HepG2 (cell line): ENCODE data around the gene SOX12. TPM values are rescaled to one million over a fixed set of nuclear protein-coding genes. Genes with fewer than 3 reads are reported as not detected.

Source experiments
- EP300 ChIP-seq, 3 experiments: sonication (generic) in 1 of 3; formaldehyde crosslinking in 1 of 3; IDR thresholded peaks; 2 replicates each; pipeline versions ENCODE4 v1.5.1 to v1.6.1; 2011 to 2020; ENCODE audit warnings: low read depth in 2 of 3, low read length in 2 of 3, borderline replicate concordance in 1 of 3, improper control_type of control experiment in 1 of 3, mild to moderate bottlenecking in 1 of 3, missing genetic modification reagents in 1 of 3, moderate library complexity in 1 of 3
- FOXA3 ChIP-seq: IDR thresholded peaks from 2 replicates; pipeline ENCODE4 v1.6.1; 2016; ENCODE audit warnings: missing genetic modification reagents, missing compliant biosample characterization
- JARID2 ChIP-seq: sonication (generic); formaldehyde crosslinking; IDR thresholded peaks from 2 replicates; pipeline ENCODE4 v1.8.1; 2023; ENCODE audit warnings: missing genetic modification reagents, inconsistent platforms; ENCODE audit not compliant: insufficient replicate concordance
- MXD4 ChIP-seq: IDR thresholded peaks from 2 replicates; pipeline ENCODE4 v1.6.1; 2016; ENCODE audit warnings: mild to moderate bottlenecking, missing biosample characterization, missing genetic modification reagents
- NFIB ChIP-seq: sonication (generic); formaldehyde crosslinking; IDR thresholded peaks from 2 replicates; pipeline ENCODE4 v1.9.0; 2021; ENCODE audit warnings: missing genetic modification reagents, mild to moderate bottlenecking, borderline replicate concordance
- PHF21A ChIP-seq: sonication (generic); formaldehyde crosslinking; IDR thresholded peaks from 2 replicates; pipeline ENCODE4 v1.5.0; 2020; ENCODE audit warnings: mild to moderate bottlenecking, missing genetic modification reagents
- POGZ ChIP-seq: sonication (generic); formaldehyde crosslinking; IDR thresholded peaks from 2 replicates; pipeline ENCODE4 v1.4.0; 2020; ENCODE audit warnings: mild to moderate bottlenecking, missing genetic modification reagents
- SP4 ChIP-seq: sonication (generic); formaldehyde crosslinking; IDR thresholded peaks from 2 replicates; pipeline ENCODE4 v1.8.1; 2023; ENCODE audit warnings: mild to moderate bottlenecking, missing genetic modification reagents
- SYNCRIP ChIP-seq: fragments of 200-400 bp; formaldehyde crosslinking; IDR thresholded peaks from 2 replicates; pipeline ENCODE4 v1.6.1; 2018; ENCODE audit warnings: mild to moderate bottlenecking, low read depth, low read length; ENCODE audit not compliant: insufficient read depth
- U2AF2 ChIP-seq: fragments of 200-400 bp; formaldehyde crosslinking; IDR thresholded peaks from 2 replicates; pipeline ENCODE4 v1.6.1; 2017; ENCODE audit warnings: low read depth, mild to moderate bottlenecking, low read length
- ZBTB7A ChIP-seq: sonication (generic); formaldehyde crosslinking; IDR thresholded peaks from 2 replicates; pipeline ENCODE4 v1.8.0; 2022; ENCODE audit warnings: mild to moderate bottlenecking, missing genetic modification reagents
- ZNF605 ChIP-seq: sonication (generic); formaldehyde crosslinking; IDR thresholded peaks from 2 replicates; pipeline ENCODE4 v1.8.0; 2022; ENCODE audit warnings: mild to moderate bottlenecking, missing genetic modification reagents
- ZNF776 ChIP-seq: sonication (generic); formaldehyde crosslinking; IDR thresholded peaks from 2 replicates; pipeline ENCODE4 v1.4.0; 2020; ENCODE audit warnings: mild to moderate bottlenecking, missing genetic modification reagents
- ZZZ3 ChIP-seq: sonication (generic); formaldehyde crosslinking; IDR thresholded peaks from 2 replicates; pipeline ENCODE4 v1.4.0; 2020; ENCODE audit warnings: missing genetic modification reagents, mild to moderate bottlenecking, borderline replicate concordance
- polyA plus RNA-seq, 8 experiments: library from polyadenylated mRNA; depleted of rRNA in 3 of 8; stranded (reverse) in 7 of 8; unstranded in 1 of 8; fragments of >200 nt; fragmentation: Illumina TruSeq in 4 of 8; extraction: Trizol in 4 of 8; gene quantifications; 2 replicates each; pipeline versions ENCODE4 v1.2.1 to v1.2.3, GENCODE V29; 2011 to 2016; ENCODE audit warnings: low read depth in 4 of 8, missing spikeins in 1 of 8, mixed read lengths in 1 of 8; ENCODE audit not compliant: insufficient read depth in 1 of 8
- total RNA-seq, 5 experiments: library from RNA; depleted of rRNA; stranded (reverse); fragments of >200 nt; fragmentation: Illumina TruSeq; extraction: Trizol; gene quantifications; 2 replicates each; pipeline ENCODE4 v1.2.3, GENCODE V29; 2016; ENCODE audit warnings: low read depth in 1 of 5
- TF ChIP-seq, protein P1 (sequence below): sonication (generic); formaldehyde crosslinking; IDR thresholded peaks from 2 replicates; pipeline ENCODE4 v1.8.1; 2023; ENCODE audit warnings: missing genetic modification reagents, inconsistent platforms, borderline replicate concordance
- TF ChIP-seq, protein P2 (sequence below): IDR thresholded peaks from 2 replicates; pipeline ENCODE4 v1.6.1; 2016; ENCODE audit warnings: missing genetic modification reagents, missing compliant biosample characterization
- TF ChIP-seq, protein P3 (sequence below): sonication (generic); formaldehyde crosslinking; IDR thresholded peaks from 2 replicates; pipeline ENCODE4 v1.4.0; 2020; ENCODE audit warnings: missing genetic modification reagents, mild to moderate bottlenecking, borderline replicate concordance
- TF ChIP-seq, protein P4 (sequence below): sonication (generic); formaldehyde crosslinking; IDR thresholded peaks from 2 replicates; pipeline ENCODE4 v1.5.1; 2020; ENCODE audit warnings: mild to moderate bottlenecking, missing genetic modification reagents
- TF ChIP-seq, protein P5 (sequence below): sonication (generic); formaldehyde crosslinking; IDR thresholded peaks from 2 replicates; pipeline ENCODE4 v1.9.0; 2021; ENCODE audit warnings: missing genetic modification reagents, borderline replicate concordance

Gene SOX12
- total and polyA plus RNA-seq, 2 of the 13 experiments (the other 11 are each of a cell fraction or from before 2014, with no cell fraction given): 10.0 to 18.7 TPM

DNA sequence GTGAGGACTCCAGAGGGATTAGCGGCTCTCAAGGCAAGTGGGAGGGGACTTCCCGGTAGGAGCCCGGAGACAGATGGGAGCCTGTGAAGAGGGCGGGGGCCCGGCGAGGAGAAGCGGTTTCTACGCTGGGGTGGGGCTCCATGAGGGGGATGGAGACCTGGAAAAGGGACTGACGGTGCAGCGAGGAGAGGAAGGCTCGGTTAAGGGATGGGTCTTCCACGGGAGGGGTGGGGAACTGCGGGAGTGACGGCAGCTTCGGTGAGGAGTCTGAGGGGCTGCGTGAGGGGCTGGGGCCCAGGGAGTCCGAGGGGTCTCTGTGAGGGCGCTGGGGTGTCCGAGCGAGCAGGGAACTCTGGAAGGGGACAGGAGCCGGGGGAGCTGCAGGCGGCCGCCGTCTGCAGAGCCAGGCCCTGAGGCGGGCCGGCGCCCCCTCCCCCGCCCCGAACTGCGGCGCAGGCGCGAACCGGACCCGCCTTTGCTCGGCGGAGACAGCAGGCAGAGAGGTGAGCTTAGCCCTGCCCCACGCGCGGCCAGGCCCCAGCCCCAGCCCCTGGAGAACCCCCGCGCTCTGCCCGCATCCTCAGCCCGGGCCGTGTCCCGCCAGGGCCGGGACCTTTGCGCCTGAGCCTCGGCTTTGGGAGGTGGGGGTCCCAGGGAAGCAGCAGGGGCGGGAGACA, 21.4 kb downstream of the SOX12 start, which contains the start of gene NRSN2 (continued):
- TF ChIP-seq, protein P1, sequence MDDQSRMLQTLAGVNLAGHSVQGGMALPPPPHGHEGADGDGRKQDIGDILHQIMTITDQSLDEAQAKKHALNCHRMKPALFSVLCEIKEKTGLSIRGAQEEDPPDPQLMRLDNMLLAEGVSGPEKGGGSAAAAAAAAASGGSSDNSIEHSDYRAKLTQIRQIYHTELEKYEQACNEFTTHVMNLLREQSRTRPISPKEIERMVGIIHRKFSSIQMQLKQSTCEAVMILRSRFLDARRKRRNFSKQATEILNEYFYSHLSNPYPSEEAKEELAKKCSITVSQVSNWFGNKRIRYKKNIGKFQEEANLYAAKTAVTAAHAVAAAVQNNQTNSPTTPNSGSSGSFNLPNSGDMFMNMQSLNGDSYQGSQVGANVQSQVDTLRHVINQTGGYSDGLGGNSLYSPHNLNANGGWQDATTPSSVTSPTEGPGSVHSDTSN (CRISPR knock-in tag): no peak; the same call in 1 of the 2 replicates
- no peak for TF ChIP-seq U2AF2
- TF ChIP-seq, protein P2, sequence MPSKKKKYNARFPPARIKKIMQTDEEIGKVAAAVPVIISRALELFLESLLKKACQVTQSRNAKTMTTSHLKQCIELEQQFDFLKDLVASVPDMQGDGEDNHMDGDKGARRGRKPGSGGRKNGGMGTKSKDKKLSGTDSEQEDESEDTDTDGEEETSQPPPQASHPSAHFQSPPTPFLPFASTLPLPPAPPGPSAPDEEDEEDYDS: peak; percentile 56; the same call in 1 of the 2 replicates
- TF ChIP-seq SP4 (CRISPR knock-in tag): no peak
- no peak for TF ChIP-seq PHF21A (CRISPR knock-in tag)
- TF ChIP-seq ZZZ3 (CRISPR knock-in tag): 0 out of 2 replicates have a peak, but pooled peaks have one; percentile 80
- no peak for TF ChIP-seq SYNCRIP
- TF ChIP-seq ZBTB7A (CRISPR knock-in tag): no peak; the same call in 1 of the 2 replicates
- TF ChIP-seq, protein P3, sequence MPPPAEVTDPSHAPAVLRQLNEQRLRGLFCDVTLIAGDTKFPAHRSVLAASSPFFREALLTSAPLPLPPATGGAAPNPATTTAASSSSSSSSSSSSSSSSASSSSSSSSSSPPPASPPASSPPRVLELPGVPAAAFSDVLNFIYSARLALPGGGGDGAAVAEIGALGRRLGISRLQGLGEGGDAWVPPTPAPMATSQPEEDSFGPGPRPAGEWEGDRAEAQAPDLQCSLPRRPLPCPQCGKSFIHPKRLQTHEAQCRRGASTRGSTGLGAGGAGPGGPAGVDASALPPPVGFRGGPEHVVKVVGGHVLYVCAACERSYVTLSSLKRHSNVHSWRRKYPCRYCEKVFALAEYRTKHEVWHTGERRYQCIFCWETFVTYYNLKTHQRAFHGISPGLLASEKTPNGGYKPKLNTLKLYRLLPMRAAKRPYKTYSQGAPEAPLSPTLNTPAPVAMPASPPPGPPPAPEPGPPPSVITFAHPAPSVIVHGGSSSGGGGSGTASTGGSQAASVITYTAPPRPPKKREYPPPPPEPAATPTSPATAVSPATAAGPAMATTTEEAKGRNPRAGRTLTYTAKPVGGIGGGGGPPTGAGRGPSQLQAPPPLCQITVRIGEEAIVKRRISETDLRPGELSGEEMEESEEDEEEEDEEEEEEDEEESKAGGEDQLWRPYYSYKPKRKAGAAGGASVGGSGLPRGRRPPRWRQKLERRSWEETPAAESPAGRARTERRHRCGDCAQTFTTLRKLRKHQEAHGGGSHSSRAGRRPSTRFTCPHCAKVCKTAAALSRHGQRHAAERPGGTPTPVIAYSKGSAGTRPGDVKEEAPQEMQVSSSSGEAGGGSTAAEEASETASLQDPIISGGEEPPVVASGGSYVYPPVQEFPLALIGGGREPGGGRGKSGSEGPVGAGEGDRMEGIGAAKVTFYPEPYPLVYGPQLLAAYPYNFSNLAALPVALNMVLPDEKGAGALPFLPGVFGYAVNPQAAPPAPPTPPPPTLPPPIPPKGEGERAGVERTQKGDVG: no peak; the same call in 1 of the 2 replicates
- TF ChIP-seq, protein P4, sequence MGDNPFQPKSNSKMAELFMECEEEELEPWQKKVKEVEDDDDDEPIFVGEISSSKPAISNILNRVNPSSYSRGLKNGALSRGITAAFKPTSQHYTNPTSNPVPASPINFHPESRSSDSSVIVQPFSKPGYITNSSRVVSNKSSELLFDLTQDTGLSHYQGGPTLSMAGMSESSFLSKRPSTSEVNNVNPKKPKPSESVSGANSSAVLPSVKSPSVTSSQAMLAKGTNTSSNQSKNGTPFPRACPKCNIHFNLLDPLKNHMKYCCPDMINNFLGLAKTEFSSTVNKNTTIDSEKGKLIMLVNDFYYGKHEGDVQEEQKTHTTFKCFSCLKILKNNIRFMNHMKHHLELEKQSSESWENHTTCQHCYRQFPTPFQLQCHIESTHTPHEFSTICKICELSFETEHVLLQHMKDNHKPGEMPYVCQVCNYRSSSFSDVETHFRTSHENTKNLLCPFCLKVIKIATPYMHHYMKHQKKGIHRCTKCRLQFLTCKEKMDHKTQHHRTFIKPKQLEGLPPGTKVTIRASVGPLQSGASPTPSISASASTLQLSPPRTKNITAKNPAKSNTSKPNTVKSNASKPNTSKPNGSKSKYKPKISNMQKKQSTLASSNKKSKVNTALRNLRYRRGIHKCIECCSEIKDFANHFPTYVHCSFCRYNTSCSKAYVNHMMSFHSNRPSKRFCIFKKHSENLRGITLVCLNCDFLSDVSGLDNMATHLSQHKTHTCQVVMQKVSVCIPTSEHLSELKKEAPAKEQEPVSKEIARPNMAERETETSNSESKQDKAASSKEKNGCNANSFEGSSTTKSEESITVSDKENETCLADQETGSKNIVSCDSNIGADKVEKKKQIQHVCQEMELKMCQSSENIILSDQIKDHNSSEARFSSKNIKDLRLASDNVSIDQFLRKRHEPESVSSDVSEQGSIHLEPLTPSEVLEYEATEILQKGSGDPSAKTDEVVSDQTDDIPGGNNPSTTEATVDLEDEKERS (CRISPR knock-in tag): 0 out of 2 replicates have a peak, but pooled peaks have one; percentile 5
- TF ChIP-seq JARID2: no peak
- no peak; the same call in 1 of the 2 replicates for TF ChIP-seq ZNF605 (CRISPR knock-in tag)
- peak; percentile 29; the same call in 1 of the 2 replicates for TF ChIP-seq MXD4
- peak; percentile 63 for TF ChIP-seq ZNF776 (CRISPR knock-in tag)
- TF ChIP-seq EP300 (IDR thresholded peaks at IDR 0.05; ENCODE audit: low read depth in 2 of 2, low read length in 2 of 2): no peak
- no peak for TF ChIP-seq EP300 (CRISPR knock-in tag; IDR thresholded peaks at IDR 0.05; ENCODE audit: borderline replicate concordance)
- TF ChIP-seq POGZ (CRISPR knock-in tag): no peak; the same call in 1 of the 2 replicates
- TF ChIP-seq FOXA3: no peak
- TF ChIP-seq, protein P5, sequence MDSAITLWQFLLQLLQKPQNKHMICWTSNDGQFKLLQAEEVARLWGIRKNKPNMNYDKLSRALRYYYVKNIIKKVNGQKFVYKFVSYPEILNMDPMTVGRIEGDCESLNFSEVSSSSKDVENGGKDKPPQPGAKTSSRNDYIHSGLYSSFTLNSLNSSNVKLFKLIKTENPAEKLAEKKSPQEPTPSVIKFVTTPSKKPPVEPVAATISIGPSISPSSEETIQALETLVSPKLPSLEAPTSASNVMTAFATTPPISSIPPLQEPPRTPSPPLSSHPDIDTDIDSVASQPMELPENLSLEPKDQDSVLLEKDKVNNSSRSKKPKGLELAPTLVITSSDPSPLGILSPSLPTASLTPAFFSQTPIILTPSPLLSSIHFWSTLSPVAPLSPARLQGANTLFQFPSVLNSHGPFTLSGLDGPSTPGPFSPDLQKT (CRISPR knock-in tag): no peak
- no peak for TF ChIP-seq NFIB (CRISPR knock-in tag)
